ENCODE results near the gene FAXDC2.
A peak's percentile ranks its signal among the peaks of the same experiment; 100 is the strongest.
"Not testable (repeated sequence)": the region's sequence is repeated elsewhere in the genome, so short reads cannot be mapped to it uniquely, and the experiment has no call there.

Gene FAXDC2

DNA sequence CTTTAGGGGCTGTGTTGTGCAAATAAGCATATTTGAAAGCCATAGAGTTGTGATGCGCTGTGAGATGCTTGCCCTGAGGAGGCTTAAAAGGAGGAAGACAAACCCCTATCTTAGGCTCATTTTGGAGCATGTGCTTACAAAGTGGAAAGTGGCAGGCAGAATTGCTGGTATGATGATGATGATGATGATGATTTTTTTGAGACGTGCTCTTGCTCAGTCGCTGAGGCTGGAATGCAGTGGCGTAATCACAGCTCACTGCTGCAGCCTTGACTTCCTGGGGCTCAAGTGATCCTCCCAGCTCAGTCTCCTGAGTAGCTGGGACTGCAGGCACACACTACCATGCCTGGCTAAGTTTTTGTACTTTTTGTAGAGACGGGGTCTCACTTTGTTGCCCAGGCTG lies 9.7 kb upstream of the FAXDC2 start:
- no peak for DNase-seq

DNA sequence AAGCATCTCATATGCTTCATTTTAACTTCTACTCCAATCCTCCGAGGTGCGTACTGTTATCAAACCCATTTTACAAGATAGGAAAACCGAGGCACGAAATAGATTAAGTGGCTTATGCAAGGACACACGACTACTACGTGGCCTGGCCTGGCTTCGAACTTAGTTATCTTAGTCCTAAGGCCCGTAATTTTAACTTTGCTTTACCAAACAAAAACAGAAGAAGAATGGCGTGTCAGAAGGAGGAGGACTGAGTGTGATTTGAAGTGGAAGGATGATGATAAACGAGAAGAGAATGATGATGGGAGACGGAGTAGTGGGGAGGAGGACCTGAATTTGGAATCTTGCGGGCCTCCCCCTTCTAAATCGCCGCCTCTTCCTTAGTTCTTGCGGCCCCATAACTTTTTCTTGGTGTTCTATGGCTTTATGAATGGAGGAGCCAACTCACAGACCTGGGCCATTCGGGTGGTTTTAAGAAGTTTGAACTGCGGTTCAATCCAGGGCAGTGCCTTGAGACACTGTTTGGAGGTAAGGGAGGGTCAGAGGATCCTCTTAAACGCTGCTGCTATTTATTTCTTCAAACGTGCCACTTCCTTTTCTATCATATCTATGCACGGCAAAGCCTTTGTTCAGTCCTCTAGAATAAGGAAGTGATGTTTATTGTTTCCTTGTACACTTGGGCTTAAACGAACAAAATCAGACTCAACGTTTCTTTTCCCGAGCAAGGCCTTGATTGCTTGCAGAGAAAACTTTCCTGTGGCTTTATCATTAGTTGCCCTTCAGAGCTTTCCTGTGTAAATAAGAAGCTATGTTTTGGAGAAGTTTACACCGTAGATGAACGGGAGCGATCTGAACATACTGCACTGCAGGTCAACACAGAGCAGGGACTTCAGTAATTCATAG lies 8.8 kb upstream of the FAXDC2 start:
- DNase-seq: no peak

DNA sequence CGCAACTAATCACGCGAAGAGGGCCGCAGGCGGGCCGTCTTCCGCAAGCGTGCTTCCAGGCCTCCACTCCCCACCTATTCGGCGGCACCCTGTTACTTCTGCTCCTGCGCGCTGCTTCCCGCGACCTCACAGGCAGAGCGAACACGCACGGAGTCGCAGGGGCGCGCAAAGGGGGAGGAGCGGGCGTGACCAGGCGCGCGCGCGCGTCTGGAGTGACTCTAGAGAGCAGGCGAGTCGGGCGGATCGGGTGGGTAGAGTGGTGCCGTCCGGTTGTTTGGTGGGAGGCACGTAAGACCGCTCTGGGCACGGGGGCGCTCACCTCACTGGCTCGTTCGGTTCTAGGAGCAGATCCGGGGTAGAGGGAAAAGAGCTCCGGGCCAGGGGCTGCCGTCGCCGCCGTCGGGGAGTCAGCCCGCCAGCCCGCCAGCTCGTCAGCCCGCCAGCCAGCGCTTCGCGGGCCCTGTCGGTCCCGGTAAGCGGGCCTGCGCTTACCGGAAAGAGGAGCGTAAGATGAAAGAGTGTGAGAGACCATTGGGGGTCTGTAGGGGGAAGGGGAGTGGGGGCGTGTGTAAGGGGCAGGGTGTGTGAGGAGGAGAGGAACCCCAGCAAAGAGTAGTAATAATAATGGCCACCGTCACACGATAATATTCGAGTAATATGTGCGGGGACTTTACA lies 8.0 kb upstream of the FAXDC2 start, which contains the start of gene CNOT8:
TSS of gene CNOT8 (plus strand) at position 331 of the 675 bp plus-strand sequence. CDS start 4,652 bp downstream, outside the sequence.
- DNase-seq: peak; percentile 97

DNA sequence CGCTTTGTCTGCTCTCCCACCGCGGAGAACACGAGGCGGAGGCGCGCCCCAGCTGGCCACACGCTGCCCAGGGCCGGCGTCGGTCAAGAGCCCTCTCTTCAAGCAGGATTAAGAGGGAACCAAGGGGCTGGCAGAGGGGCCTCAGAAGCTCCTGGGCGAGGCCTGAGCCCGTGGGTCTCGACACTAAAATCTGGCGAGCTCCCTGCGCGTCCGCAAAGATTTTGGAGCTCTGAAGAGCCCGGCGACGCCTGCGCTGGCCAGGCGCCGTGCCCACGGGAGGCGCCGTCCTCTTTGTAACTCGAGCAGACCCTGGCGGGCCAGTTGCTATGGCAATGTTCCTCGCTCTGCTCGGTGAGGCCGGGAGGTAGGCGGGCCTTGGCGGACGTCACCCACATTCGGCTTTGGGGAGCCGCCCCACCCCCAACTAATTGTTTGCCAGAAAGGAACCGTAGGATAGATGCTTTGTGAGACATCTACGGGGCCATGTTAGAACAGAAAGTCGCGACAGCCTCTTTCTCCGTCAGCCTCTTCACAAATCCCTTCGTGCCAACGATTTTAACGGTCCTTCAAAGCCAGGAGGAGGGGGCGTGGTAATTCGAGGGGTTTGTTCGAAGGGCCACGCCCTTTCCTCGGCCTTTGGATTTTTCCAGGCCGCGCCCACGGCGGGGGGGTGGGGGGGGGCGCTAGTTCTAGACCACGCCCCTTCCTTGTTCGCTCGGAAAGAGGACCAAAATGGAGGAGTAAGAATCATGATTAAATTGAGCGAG lies 7.3 kb upstream of the FAXDC2 start:
- DNase-seq: peak; percentile 79

DNA sequence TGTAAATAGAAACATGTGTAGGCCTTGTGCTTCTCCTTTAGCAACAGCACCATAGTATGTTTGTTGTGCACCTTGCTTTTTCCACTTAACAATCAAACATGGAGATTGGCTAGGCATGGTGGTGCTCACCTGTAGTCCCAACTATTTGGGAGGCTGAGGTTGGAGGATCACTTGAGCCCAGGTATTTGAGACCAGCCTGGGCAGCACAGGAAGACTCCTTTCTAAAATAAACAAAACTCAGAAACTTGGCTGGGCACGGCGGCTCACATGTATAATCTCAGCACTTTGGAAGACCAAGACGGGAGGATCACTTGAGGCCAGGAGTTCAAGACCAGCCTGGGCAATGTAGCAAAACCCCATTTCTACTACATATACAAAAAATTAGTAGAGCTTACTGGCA lies 948 bp upstream of the FAXDC2 start:
- no peak for DNase-seq

DNA sequence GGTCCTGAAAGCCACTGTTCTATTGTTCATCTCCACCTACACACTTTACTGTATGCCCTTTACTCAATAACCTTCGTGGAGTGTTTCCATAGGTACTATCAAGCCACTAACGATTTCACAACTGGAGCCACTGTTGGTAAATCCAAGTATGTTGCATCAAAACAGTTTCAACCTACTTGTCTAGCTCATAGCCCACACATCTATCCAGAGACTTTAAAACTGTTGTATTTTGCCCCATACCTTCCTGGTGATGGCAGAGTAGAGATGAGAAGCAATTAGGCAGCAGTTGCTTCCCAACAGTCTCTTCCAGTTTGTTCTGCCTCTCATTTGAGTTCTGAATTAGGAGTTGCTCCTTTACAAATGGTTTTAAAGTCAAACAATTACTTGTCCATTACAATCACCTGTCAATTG lies 607 bp downstream of the FAXDC2 start:
- DNase-seq: no peak

DNA sequence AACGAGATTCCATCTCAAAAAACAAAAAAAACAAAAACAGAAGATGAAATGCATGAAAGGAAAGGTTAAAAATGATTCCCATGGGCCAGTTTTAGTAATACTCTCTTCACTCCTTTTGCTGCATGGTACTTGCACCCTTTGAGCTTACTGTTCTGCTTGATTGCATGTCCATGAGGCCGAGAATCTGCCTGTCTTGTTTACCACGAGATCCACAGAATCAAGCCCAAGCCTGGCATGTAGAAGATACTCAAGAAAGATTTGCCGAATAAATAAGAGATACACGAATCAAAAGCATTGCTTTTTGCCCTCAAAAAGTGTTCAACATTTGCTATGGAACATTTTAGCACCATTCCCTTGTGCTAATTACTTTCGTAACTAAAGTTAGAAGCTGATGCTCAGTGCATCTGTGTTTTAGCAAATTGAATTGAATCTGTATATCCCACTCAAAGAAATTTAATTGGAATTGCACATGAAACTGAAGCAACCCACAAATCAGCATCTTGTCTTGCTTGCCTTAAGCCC lies 1.1 kb downstream of the FAXDC2 start:
- no peak for DNase-seq

DNA sequence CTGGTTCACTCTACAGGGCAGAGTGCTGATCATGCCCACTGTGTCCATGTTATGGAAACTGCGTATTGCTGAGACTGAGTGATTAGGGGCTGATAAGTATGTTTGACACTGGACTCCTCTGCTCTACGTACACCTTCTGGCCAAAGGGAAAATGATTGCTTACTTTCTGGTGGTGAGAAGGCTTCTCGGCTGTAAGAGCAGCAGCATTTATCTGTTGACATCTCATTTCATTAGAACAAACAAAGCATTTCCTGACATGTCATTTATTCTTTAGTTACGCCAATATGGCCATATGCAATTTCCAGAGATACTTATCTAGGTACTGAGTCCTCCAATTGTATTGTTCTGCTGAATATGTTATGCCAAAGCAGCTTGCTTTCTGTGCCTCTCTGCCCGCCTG lies 5.6 kb downstream of the FAXDC2 start:
- no peak for DNase-seq

DNA sequence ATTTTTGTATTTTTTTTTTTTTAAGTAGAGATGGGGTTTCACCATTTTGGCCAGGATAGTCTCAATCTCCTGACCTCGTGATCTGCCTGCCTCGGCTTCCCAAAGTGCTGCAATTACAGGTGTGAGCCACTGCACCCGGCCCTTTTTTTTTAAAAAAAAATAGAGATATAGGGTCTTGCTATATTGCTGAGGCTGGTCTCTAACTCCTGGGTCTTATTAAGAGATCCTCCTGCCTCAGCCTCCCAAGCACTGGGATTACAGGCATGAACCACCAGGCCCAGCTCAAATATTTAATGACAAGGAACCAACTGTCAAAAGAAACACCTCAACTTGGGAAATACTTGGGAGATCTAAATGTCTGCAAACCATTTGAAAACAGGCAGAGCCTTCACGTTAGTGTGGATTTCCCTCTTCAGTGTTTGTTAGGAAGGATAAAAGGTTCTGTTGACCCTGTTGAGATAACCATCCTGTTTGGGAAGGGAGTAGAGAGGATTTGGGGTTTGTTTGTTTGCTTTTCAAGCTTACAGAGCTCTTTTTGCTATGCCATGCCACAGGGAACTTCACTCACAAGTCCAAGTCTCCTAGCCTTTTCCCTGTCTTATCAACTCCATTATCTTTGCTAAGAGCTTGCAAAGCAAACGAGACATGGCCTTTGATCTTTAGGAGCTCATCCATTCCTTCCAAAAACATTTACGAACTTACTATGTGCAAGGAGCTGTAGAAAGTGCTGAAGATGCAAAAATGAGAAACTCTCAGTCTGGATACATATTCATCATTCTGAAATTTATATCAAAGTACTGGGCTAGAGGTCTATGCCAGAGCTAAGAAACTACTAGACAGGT lies 7.5 kb downstream of the FAXDC2 start:
- DNase-seq: no peak

DNA sequence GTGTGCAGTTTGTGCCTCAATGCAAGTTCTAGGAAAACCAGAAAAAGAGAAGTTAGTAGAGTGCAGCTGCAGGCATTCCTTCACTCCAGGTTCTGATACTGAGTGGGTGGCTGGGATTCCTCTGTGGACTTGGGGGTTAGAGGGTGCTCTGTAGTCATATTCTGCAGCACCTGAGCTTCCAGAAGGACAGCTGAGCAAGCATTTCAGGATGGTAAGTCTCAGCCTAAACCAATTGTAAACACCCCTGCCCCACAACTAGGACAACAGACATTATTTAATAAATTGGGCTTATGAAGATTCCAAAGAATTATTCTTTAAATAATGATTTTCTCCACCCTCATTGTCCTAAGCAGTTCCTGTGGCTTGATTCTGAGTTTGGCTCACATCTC lies 9.1 kb downstream of the FAXDC2 start:
- DNase-seq: no peak

DNA sequence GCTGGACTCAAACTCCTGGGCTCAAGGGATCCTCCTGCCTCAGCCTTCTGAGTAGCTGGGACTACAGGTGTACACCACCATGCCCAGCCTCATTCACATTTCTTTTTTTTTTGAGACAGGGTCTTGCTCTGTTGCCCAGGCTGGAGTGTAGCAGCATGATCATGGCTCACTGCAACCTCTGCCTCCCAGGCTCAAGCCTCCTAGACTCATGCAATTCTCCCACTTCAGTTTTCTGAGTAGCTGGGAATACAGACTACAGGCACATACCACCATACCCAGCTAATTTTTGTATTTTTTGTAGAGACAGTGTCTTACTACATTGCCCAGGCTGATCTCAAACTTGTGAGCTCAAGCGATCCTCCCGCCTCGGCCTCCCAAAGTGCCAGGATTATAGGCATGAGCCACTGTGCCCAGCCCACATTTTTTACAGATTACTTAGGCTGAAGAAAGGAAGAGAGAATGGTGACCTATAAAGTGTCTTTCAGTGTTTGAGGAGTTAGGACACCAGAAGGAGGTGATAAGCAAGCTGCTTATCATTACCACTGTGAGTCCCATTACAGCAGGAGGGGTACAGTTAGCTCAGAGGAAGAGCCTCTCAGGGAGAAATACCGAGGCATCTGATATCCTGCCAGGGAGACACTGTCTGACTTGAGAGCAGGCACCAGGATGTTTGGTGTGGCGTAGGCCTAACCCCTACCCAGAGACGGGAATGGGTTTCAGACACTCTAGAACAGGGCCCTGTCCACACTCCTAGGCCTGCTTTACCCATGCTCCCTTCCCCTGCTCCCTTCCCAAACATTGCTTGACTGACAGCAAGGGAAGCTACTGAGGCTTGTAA lies 9.7 kb downstream of the FAXDC2 start:
- DNase-seq: no peak

DNA sequence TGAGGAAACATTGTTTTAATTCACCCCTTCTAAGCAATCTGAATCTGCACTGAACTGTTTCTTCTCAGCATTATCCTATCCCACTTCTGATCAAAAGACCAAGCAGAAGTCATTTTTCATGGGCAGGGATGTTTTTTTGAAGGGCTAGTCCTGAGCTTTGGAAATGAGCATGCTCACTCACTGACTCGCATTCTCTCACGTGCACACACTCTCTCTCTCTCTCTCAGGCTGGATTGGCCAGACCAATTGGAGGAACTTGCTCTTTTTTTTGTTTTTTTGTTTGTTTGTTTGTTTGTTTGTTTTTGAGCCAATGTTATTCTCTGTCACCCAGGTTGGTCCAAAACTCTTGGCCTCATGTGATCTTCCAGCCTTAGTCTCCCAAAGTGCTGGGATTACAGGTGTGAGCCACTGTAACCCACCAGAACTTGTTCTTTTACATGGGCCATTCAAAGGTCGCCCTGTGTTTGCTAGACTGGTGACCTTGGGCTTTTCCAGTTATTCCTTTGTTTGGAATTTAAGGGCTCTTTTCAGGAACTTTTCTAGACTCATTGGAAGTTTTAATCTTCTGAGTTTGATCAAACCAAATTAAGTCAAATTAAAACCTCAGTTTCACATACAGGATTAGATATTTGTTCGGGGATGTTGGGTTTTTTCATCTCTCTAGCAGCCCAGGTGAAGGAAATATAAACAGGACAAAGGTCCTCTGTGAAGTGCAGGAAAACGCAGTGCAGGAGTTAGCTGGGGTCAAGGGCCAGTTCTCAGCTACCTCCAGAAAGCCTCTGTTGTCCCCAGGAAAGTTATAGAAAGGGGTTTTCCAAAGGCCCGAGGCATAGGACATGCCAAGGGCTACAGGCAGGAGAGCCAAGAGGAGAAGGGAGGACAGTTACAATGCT lies 13.1 kb downstream of the FAXDC2 start:
- DNase-seq: no peak

DNA sequence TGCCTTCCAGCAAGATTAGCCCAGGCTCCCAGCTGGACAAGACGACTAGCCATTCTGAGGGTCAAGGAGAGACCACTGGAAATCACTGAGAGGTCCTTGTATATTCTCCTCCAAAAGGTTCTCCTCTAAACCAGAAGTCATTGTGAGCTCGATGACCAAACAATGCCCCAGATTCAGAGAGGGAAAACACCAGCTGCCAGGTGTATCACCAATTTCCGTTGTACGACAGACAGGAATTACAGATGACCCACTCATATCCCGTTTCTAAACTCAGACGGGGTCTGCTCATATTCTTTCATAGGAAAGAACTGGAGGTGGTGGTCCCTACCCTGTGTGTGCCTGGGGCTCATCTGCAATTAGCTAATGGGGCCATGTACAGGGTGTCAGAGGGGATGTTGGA lies 14.2 kb downstream of the FAXDC2 start:
- DNase-seq: no peak

DNA sequence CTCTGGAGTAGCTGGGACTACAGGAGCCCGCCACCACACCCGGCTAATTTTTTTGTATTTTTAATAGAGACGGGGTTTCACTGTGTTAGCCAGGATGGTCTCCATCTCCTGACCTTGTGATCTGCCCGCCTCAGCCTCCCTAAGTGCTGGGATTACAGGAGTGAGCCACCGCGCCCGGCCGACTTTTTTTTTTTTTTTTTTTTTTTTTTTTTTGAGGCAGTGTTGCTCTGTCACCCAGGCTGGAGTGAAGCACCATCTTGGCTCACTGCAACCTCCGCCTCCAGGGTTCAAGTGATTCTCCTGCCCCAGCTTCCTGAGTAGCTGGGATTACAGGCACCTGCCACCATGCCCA lies 14.7 kb downstream of the FAXDC2 start:
- not testable (repeated sequence) for DNase-seq

DNA sequence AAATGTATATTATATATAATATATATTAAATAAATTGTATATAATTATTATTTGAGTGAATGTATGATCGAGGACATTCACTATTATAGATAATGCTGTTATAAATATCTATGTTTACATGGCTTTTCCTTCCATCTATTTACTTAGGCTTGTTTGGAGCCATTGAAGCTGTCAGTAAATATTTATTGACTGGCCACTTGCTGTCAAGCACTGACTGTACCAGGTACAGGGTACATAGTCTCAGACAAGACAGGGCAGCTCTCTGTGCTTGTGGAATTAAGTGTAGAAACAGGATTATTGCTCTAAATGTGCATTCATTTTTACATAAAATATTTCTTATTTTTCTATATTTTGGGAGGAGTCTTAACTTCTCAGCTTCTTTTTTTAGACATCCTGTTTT lies 16.4 kb downstream of the FAXDC2 start:
- DNase-seq: no peak

DNA sequence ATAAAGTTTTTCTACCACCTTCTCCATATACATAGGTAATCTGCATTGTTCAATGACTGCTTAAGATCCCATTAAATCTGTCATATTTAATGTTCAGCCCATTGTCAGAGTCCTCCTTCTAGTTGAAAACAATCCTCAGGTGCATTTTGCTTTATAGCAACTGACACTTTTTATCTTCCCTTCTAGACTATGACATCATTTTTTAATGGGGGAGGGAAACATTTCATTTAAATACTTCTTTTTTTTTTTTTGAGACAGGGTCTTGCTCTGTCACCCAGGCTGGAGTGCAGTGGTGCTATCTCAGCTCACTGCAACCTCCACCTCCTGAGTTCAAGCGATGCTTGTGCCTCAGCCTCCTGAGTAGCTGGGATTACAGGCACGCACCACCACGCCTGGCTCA lies 17.6 kb downstream of the FAXDC2 start:
- DNase-seq: not testable (repeated sequence)

DNA sequence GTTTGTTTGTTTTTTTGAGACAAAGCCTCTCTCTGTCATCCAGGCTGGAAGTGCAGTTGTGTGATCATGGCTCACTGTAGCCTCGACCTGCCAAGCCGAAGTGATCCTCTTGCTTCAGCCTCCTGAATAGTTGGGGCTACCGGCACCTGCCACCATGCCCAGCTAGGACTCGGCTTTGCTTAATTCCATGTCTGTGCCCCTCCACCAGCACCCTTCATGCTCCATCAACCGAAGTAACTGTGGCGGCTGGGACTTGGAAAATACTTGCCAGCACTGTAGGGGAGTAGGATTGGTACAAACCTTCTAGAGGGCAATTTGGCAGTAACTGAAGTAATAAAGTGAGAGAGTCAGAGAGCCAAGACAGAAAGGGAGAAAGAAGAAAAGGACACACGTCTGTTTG lies 19.0 kb downstream of the FAXDC2 start:
- no peak for DNase-seq

DNA sequence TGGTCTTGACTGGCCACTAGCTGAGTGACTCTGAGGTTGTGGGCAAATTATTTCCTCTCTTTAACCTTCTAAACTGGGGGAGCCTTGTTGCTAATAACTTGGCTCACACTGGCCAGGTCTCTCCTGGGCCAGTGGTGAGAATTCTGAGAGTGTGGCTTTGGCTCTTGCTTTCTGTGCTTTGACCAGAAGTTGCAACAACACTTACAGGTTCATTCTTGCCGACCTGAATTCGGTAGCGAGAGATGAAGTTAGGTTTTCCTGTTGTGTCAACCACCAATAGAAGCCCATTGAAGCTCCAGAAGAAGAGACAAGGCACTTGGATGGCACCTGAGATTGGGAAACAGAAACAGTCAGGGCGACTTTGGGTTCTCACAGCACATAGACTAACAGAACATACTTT lies 19.8 kb downstream of the FAXDC2 start:
- no peak for DNase-seq

DNA sequence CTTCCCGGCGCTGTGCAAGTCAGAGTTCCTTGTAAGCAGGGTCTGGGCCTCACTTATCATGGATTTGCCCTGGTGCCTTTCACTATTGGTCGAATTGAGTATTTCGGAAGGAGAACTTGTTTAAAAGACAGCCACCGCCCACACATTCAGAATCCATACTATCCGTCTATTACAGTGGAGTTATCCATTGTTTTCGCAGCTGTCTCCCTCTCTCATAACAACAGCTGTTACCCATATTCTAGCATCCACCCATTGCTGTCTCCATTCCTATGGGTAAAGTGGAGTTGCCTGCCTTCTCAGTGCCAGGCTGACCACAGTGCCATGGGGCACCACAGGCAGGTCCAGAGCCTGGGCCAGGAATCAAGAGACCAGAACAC lies 20.2 kb downstream of the FAXDC2 start:
- DNase-seq: no peak

DNA sequence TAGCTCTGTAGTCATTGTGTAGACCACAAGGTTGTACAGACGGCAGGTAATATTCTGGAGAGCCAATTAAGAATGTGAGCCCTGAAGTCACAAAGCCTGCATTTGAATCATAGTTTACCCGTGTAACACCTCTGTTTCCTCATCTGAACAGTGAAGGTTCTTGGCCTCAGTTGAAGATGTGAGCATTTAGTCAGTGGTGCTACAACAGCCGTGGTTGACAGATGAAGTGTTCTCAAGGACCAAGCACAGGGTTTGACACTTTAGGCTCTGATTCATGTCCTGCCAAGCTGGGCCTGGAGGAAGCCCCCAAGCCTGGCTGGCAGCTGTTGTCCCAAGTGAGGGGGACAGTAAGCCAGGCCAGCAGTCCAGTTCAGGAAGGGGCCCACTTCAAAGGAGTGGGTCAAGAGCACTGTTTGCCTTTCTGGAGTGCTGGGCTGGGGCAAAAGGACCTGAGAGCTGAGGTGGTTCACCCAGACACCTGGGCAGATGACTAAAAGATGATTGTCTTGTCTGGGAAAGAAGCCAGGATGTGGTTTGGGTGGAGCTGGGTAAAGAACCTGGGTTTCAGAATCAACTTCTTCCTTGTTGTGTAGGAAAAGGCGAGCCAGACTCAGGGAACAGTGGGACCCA lies 20.7 kb downstream of the FAXDC2 start:
- peak; percentile 18 for DNase-seq
